ENCODE results near the gene ATP6V1B1. TPM values are rescaled to one million over a fixed set of nuclear protein-coding genes. Genes with fewer than 3 reads are reported as not detected.

Gene ATP6V1B1
- total and polyA plus RNA-seq, 2 of the 13 experiments (the other 11 are each of a cell fraction or from before 2014, with no cell fraction given), result 0.58 to 1.6 TPM

DNA sequence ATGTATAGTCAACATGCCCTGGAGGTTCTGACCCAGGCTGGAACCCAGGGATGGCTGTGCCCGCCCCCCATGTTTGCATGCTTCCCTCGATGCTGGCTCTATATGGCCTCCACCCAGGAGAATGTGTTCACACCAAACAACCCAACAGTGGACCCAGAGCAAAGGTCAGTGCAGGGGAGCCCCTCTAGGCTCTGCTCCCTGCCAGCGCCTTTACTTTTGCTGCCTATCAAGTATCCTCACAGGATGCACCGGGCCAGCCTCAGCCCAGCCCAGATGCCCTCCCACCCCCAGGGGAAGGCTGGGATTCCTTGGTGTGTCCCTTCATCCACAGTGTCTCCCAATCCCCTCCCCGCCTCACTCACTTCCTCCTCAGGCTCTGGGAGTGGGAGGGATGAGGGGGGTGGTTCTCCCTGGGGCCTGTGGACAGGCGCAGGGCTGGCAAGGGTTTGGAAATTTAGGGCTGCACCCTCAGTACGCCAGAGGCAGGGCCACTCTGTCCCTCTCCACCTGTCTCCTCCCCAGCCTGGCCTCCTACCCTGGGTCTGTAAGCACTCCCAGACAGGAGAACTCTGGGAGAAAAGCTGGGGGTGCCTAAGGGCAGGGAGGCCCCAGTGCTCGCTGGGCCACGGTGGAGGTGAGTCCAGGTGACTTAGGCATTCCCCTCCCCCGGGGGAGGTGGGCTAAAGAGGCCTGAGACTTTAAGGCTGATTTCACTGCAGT, 2.3 kb downstream of the ATP6V1B1 start (continued):
- TF ChIP-seq ZNF547 (CRISPR knock-in tag; IDR thresholded peaks at IDR 0.05) (no peak), KLF15 (CRISPR knock-in tag; IDR thresholded peaks at IDR 0.05; ENCODE audit: borderline replicate concordance) (no peak), ZBTB3 (CRISPR knock-in tag; IDR thresholded peaks at IDR 0.05; ENCODE audit: borderline replicate concordance, low read depth) (no peak), ZNF713 (CRISPR knock-in tag; IDR thresholded peaks at IDR 0.05) (no peak), ZNF614 (CRISPR knock-in tag; IDR thresholded peaks at IDR 0.05; ENCODE audit: borderline replicate concordance) (no peak), CREM (IDR thresholded peaks at IDR 0.05) (no peak; the same call in 1 of the 2 replicates), CREM (CRISPR knock-in tag; IDR thresholded peaks at IDR 0.05) (no peak), GATA4 (IDR thresholded peaks at IDR 0.05; ENCODE audit: borderline replicate concordance, low read depth) (no peak), MTA3 (CRISPR knock-in tag; IDR thresholded peaks at IDR 0.05) (no peak), ZNF83 (CRISPR knock-in tag; IDR thresholded peaks at IDR 0.05; ENCODE audit: borderline replicate concordance) (no peak), ZNF749 (CRISPR knock-in tag; IDR thresholded peaks at IDR 0.05; ENCODE audit: borderline replicate concordance) (no peak), TBP (CRISPR knock-in tag; IDR thresholded peaks at IDR 0.05) (no peak), ZNF331 (CRISPR knock-in tag; IDR thresholded peaks at IDR 0.05) (no peak)
- TF ChIP-seq, protein P1, sequence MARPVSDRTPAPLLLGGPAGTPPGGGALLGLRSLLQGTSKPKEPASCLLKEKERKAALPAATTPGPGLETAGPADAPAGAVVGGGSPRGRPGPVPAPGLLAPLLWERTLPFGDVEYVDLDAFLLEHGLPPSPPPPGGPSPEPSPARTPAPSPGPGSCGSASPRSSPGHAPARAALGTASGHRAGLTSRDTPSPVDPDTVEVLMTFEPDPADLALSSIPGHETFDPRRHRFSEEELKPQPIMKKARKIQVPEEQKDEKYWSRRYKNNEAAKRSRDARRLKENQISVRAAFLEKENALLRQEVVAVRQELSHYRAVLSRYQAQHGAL (CRISPR knock-in tag; IDR thresholded peaks at IDR 0.05; ENCODE audit: not compliant biosample characterization), result no peak
- TF ChIP-seq, protein P2, sequence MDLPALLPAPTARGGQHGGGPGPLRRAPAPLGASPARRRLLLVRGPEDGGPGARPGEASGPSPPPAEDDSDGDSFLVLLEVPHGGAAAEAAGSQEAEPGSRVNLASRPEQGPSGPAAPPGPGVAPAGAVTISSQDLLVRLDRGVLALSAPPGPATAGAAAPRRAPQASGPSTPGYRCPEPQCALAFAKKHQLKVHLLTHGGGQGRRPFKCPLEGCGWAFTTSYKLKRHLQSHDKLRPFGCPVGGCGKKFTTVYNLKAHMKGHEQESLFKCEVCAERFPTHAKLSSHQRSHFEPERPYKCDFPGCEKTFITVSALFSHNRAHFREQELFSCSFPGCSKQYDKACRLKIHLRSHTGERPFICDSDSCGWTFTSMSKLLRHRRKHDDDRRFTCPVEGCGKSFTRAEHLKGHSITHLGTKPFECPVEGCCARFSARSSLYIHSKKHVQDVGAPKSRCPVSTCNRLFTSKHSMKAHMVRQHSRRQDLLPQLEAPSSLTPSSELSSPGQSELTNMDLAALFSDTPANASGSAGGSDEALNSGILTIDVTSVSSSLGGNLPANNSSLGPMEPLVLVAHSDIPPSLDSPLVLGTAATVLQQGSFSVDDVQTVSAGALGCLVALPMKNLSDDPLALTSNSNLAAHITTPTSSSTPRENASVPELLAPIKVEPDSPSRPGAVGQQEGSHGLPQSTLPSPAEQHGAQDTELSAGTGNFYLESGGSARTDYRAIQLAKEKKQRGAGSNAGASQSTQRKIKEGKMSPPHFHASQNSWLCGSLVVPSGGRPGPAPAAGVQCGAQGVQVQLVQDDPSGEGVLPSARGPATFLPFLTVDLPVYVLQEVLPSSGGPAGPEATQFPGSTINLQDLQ (CRISPR knock-in tag; IDR thresholded peaks at IDR 0.05), result no peak
- TF ChIP-seq, protein P3, sequence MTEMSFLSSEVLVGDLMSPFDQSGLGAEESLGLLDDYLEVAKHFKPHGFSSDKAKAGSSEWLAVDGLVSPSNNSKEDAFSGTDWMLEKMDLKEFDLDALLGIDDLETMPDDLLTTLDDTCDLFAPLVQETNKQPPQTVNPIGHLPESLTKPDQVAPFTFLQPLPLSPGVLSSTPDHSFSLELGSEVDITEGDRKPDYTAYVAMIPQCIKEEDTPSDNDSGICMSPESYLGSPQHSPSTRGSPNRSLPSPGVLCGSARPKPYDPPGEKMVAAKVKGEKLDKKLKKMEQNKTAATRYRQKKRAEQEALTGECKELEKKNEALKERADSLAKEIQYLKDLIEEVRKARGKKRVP (CRISPR knock-in tag; IDR thresholded peaks at IDR 0.05), result no peak
- TF ChIP-seq, protein P4, sequence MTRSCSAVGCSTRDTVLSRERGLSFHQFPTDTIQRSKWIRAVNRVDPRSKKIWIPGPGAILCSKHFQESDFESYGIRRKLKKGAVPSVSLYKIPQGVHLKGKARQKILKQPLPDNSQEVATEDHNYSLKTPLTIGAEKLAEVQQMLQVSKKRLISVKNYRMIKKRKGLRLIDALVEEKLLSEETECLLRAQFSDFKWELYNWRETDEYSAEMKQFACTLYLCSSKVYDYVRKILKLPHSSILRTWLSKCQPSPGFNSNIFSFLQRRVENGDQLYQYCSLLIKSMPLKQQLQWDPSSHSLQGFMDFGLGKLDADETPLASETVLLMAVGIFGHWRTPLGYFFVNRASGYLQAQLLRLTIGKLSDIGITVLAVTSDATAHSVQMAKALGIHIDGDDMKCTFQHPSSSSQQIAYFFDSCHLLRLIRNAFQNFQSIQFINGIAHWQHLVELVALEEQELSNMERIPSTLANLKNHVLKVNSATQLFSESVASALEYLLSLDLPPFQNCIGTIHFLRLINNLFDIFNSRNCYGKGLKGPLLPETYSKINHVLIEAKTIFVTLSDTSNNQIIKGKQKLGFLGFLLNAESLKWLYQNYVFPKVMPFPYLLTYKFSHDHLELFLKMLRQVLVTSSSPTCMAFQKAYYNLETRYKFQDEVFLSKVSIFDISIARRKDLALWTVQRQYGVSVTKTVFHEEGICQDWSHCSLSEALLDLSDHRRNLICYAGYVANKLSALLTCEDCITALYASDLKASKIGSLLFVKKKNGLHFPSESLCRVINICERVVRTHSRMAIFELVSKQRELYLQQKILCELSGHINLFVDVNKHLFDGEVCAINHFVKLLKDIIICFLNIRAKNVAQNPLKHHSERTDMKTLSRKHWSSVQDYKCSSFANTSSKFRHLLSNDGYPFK (CRISPR knock-in tag; IDR thresholded peaks at IDR 0.05; ENCODE audit: borderline replicate concordance), result no peak
- TF ChIP-seq, protein P5, sequence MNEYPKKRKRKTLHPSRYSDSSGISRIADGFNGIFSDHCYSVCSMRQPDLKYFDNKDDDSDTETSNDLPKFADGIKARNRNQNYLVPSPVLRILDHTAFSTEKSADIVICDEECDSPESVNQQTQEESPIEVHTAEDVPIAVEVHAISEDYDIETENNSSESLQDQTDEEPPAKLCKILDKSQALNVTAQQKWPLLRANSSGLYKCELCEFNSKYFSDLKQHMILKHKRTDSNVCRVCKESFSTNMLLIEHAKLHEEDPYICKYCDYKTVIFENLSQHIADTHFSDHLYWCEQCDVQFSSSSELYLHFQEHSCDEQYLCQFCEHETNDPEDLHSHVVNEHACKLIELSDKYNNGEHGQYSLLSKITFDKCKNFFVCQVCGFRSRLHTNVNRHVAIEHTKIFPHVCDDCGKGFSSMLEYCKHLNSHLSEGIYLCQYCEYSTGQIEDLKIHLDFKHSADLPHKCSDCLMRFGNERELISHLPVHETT (CRISPR knock-in tag; conservative IDR thresholded peaks at IDR 0.05), result no peak
- TF ChIP-seq, protein P6, sequence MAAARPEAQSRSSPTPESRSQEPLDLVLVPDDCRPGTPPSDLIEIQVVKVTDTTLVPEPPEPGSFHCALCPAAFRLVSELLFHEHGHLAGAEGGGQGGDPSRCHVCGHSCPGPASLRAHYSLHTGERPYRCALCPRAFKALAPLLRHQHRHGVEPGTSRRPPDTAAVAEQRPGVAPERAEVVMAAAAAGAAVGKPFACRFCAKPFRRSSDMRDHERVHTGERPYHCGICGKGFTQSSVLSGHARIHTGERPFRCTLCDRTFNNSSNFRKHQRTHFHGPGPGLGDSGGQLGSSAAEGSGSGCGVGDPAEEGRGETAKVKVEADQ (CRISPR knock-in tag; IDR thresholded peaks at IDR 0.05; ENCODE audit: borderline replicate concordance), result no peak

Measured in HepG2 (cell line).